Activated naive CD4-positive, alpha-beta T cell treated with anti-CD3 and anti-CD28 coated beads, Interleukin-2, amount 50 U/mL, for 16 hours (primary cell): ENCODE results near the gene OR6A2.
"Not testable (repeated sequence)": the region's sequence is repeated elsewhere in the genome, so short reads cannot be mapped to it uniquely, and the experiment has no call there.

Experiments used
- DNase-seq: peaks from one replicate; pipeline ENCODE4 v3.0.0-alpha.2; 2020

The OR6A2 gene

DNA sequence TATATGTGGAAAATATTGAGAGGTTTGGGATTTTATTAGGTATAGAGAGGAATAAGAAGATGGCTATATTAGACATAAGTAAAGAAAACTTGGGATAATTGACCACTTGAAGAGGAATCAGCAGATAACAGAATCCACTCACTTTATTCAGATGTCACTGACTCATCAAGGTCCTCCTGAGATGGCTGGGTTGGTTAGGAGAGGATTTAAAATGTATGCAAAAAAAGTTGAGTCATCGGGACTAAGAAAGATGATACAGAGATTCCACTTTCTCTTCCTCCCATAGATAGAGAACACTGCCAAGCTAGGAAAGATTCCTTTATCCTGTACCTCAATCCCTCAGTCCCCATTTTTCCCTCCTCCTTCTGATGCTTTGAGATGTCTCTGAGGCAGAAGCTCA lies at the start of gene OR6A2:
Gene OR6A2 (minus strand): TSS at position 288 of the 400 bp plus-strand sequence. CDS start 3,981 bp downstream, outside the sequence.
- DNase-seq: no peak

DNA sequence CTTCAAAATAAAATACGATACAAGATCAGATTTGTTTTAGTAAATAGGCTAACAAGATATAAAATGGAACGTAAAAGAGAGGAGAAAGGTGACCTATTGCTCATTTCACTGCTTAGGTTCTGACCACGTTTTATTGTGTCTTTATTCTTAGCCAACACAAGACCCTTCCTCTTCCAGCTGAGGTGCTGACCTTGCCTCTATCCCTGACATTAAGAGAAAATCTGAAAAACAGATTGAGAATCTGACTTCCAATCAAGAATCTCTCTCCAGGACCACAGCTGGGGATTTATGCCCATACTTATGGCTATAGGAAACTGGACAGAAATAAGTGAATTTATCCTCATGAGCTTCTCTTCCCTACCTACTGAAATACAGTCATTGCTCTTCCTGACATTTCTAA lies 45.9 kb upstream of the OR6A2 start, which contains the start of gene OR10A5:
Gene OR10A5 (plus strand): TSS at position 301 of the 400 bp plus-strand sequence. CDS start 0 bp downstream, at position 301.
- DNase-seq: no peak

DNA sequence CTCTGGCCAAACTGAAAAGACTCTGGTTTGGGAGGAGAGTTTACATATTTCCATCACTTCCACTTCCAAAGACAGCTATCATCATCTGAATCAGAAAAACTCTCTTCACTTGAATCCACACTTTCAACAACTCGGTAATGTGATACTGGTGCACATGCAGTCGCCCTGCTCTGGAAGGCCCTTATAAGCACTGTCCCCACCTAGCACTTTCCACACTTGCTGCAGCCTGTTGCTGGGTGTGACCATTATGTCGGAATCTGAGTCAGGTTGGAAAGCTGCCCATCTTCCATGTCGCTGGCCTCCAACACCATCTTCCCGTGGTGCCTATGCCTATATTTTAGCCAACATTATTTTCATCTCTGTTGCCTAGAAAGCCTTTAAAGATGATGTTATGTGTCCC lies 44.9 kb upstream of the OR6A2 start:
- DNase-seq: no peak

- no peak for DNase-seq
These were observed 44.2 kb upstream of the OR6A2 start for GRCh38 chr11:6843670-6844069.

DNA sequence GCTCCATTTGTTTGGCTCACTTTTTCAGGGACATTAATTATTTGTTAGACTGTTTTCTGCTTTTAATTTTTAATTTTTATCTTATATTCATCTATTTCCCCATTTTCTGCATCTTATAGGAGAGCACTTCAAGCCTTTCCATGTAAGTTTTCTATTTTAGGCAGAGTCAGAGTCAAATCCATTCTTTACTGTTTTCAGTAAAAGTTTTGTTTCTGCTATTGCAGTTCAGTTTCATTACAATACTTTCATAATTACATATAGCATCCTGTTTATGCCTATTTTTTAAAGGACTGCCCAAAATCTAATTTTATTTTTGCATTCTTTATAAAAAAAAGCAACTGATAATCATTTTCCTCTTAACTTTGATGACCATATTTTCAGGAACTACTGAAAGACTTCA lies 42.2 kb upstream of the OR6A2 start:
- no peak for DNase-seq

DNA sequence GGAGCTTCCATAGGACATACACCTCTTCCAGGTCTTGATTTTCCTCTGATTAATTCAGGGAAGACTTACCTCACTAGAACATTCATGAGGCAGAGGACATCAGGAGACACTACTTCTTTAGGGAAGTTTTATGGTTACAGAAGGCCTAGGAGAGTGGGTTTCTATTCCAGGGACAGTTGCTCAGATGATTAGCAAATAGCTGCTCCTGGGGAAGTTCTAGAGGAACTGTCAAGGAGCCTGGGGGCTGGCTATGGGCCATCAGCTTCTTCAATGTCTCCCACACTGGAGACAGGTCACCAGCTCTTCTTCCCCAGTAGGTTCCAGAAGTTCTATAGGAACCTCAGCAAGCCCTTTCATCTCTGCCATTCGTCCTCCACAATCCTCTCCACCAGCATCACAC lies 34.5 kb upstream of the OR6A2 start:
- DNase-seq: no peak

DNA sequence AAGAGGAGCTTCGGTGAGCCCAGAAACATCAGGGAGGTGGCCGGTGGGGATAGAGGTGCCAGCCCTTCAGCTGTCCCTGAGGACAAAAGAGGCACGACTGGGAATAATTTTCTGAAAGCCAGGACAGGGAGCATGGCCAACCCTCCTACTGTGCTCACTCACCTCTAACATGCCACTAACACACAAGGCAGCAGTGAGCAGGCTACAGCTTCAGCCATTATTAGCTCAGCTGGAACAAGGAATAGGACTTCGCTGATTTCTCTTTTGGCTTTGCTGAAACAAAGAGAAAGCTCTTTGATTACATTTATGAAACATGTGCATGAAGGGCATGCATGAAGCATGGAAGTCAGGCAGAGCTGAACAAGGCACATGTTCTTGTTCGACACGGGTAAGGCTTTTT lies 33.9 kb upstream of the OR6A2 start:
- DNase-seq: no peak

GRCh38 chr11:6828103-6828502 lies 28.6 kb upstream of the OR6A2 start:
- no peak for DNase-seq

DNA sequence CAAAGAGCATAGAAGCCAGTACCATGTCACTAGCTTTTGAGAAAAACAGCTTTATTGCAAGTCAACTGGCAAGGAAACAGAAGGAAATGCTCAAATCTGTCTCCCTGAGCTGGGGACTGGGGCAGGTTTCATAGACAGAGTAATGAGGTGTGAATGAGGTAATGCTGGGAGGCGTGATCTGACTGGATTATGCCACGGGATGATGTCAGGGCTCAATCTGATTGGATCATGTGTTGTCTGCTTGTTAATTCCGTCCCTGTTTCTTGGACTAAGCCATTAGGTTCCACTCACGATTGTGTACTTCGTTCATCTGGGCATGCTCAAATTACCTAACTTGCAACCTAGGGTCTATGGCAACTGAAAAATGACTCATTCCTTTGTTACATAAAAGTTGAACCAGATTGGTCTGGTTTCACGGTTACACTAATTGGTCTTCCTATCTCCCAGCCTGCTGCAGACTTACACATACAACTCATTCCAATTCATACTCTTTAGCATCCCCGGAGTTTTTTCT lies 25.8 kb upstream of the OR6A2 start:
- no peak for DNase-seq

GRCh38 chr11:6824136-6824823 lies 24.8 kb upstream of the OR6A2 start:
- DNase-seq: no peak

DNA sequence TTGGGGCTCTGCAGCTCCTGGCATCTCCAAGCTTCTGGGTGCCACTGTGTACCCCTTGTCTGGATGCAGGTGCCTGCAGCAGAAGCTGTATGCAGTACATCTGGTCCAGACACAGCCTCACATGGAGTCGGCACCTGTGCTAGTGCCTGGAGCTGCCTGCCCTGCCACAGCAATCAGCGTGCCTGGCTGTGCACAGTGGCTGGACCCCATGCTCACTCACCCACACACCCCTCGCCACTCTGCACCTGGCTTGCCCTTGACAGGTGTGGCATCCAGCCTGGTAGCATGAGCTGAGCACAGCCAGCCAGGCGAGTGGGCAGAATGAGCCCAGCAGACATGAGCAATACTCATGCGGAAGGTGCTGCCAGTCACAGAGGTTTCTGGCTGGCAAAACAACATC lies 19.5 kb upstream of the OR6A2 start:
- DNase-seq: no peak

GRCh38 chr11:6817694-6818093 lies 18.2 kb upstream of the OR6A2 start:
- DNase-seq: no peak

DNA sequence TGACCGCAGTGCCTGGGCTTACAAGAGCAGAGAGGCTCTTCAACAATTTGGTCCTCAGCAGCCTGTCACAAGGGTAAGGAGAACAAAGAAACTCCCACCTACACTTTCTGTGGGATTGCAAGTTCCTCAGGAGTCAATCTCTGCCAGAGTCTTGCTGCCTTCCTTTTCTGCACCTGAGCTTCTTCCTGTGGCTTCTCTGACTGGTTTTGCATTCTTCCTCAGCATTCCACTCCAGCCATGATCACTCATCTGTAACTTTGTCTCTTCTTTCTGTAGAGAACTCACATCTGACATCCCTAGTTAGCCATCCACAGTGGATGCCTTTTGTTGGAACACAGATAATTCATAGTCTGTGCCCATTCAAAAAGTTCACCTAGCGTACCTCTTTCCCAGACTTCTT lies 14.2 kb upstream of the OR6A2 start:
- DNase-seq: no peak

- DNase-seq: peak; percentile 17
These were observed 13.0 kb upstream of the OR6A2 start for GRCh38 chr11:6812390-6813005.

DNA sequence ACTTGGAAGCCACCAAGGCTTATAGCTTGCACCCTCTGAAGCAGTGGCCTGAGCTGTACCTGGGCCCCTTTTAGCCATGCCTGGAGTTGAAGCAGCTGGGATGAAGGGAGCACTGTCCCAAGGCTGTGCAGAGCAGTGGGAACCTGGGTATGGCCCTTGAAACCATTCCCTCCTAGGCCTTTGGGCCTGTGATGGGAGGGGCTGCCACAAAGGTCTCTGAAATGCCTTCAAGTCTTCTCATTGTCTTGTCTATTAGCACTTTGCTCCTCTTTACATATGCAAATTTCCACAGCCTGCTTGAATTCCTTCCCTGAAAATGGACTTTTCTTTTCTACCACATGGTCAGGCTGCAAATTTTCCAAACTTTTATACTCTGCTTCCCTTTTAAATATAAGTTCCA lies 1.6 kb upstream of the OR6A2 start:
- not testable (repeated sequence) for DNase-seq

DNA sequence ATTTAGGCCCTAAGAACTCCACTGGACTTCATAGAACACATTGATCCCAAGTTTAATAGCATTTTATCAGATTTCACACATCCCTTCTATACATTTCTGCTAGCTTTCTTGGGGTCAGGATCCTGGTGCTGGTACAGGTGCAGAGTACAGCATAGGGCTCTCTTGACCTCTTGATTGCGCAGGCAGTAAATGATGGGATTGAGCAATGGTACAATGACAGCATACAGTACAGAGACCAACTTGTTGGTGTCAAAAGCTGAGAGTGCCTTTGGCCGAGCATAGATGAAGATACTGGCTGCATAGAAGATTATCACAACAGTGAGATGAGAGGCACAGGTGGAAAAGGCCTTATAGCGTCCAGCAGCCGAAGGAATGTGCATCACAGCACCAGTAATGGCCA lies 4.8 kb downstream of the OR6A2 start:
- no peak for DNase-seq

GRCh38 chr11:6790546-6790945 lies 8.9 kb downstream of the OR6A2 start:
- no peak for DNase-seq

DNA sequence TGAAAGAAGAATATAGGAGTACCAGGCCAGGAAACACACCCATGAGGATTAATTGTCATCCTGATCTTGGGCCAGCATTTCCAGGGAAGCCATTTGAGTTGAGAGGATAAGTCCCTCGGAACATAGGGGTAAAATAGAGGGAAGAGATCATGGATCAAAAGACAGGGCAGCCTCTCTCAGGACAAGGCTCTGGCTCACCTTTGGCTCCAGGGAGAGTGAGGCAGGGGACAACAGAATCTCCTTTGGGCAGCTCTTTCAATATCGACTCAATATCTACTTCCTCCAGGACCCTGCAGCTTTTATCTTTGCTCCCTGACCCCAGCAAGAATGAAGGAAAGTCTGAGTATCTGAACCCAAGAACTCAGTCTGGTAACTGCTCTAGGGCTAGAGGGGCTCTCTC lies 16.8 kb downstream of the OR6A2 start, which contains the start of gene OR2AG1:
Gene OR2AG1 (plus strand): TSS at position 301 of the 400 bp plus-strand sequence. CDS start 2,018 bp downstream, outside the sequence.
- no peak for DNase-seq

DNA sequence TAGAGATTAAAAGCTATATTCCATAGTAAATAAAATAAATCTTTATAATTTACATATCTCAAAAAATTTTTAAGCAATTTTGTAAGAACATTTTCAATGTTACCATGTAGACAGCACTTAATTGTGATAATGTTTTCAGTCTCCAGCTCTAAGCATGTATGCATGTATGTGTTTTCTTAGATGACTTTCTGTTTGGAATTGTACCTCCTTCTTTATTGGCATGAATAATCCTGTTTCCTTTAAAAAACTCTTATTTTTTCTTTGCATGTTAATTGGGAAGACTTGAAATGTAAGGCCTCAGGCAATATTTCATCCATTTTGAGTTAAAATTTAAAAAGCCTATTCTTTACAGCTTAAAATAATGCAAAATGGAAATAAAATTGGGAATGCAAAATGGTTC lies 18.7 kb downstream of the OR6A2 start:
- DNase-seq: no peak

DNA sequence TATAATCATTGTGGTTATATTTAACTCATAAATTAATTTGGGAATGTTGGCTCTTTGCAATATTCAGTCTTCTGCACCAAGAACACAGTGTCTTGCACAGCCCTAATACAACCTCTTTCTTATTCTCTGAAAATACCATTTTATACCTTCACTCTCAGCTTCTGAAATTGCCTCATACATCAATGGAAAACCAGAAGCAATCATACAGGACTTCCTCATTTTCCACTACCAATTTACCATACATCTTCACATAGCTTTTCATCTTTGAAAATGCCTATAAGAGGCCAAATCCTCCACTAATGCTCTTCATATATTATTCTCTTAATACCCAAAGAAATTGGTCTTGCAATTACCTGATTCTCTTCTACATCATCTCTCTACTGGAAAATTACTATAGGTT lies 21.0 kb downstream of the OR6A2 start:
- DNase-seq: no peak

DNA sequence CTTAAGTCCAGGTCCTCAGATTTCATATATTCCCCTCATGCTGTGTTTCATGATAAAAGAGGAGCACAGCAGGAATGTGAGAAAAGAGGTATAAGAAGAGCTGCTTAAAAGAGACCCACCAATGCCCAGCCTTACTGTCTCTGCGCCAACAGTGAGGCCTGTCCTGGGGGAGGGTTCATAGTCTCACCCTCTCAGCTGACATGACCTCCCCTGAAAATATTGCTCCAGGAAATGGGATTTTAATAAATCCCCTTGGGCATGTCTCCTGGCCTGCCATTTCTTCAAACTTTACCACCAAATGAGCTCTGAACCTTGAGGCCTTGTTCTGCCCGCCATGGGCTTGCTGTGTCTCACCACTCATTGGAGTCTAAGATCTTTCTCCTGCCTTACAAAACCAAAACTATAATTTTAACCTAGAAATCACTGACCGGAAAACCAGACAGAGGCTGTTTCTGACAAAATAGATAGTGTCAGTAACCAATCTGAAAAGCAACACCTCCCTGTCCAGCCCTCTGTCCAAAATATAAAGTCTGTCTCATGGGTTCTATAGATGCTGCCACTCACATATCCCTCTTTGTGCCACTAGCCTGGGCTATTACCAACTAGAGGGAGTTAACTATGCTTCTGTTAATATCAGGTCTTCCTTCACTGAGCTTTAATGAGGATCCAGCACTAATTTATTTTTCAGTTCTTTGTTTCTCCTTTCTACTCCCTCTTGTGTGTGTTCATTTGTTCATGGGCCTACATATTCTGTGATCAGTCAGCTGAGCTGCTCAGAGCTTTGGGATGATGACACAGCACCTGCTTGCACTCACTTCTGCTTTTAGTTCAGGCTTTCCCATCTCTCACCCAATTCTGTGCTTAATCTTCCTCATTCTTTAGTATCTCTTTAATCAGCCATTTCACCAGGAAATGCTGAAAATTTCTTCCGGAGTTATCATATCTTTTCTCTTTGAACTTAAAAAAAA lies 27.3 kb downstream of the OR6A2 start, which contains the start of gene OR2AG2:
Gene OR2AG2 (minus strand): TSS at position 51 of the 968 bp plus-strand sequence. CDS start 3,019 bp downstream, outside the sequence.
- no peak for DNase-seq

- peak; percentile 59 for DNase-seq
These were observed 42.0 kb downstream of the OR6A2 start for GRCh38 chr11:6757373-6757967.

- no peak for DNase-seq
These were observed 43.5 kb downstream of the OR6A2 start for GRCh38 chr11:6755953-6756347.
